Posterior cingulate gyrus (tissue), 11 donors: ENCODE measurements around the gene AQP12A.
"Not testable (repeated sequence)": the region's sequence is repeated elsewhere in the genome, so short reads cannot be mapped to it uniquely, and the experiment has no call there.

Experiments used
- DNase-seq, 10 donors: peaks; one replicate each; pipeline versions ENCODE4 v3.0.0 to v3.0.0-alpha.2; 2020 to 2021; ENCODE audit warnings: mixed read lengths in 3 of 10
- intact Hi-C: fragments of 100-400 bp; cut with DNase I; formaldehyde crosslinking; loops from one replicate; pipeline ENCODE4 v1.15.1; 2023

The AQP12A gene

GRCh38 chr2:240691631-240692420 is at the start of gene AQP12A:
AQP12A (plus strand) TSS chr2:240691866; CDS start chr2:240691914, 48 bp downstream.
- intact Hi-C loops, result not testable (repeated sequence)
- peak in 3 of 10 donors; percentile 7 to 80 (median 57) for DNase-seq

- intact Hi-C loops, result no loop called here
These were observed 49.4 kb upstream of the AQP12A start for GRCh38 chr2:240642061-240642805.

GRCh38 chr2:240642806-240643092 is 48.9 kb upstream of the AQP12A start:
- DNase-seq, result peak in 2 of 10 donors; percentile 4 to 19

More at GRCh38 chr2:240642061-240642805, 49.4 kb upstream of the AQP12A start:
- peak in 4 of 10 donors; percentile 7 to 78 (median 50) for DNase-seq

GRCh38 chr2:240643093-240643810 is 48.4 kb upstream of the AQP12A start:
- intact Hi-C loops, result no loop called here
- DNase-seq, result peak in 2 of 10 donors; percentile 18 to 57

More at GRCh38 chr2:240642806-240643092, 48.9 kb upstream of the AQP12A start:
- intact Hi-C loops, result no loop called here

- intact Hi-C loops, result no loop called here
- no peak for DNase-seq
These were observed 47.9 kb upstream of the AQP12A start for GRCh38 chr2:240643811-240644150.

GRCh38 chr2:240644171-240644651 is 47.5 kb upstream of the AQP12A start:
- DNase-seq, result peak in 1 of 10 donors; percentile 6

GRCh38 chr2:240644859-240645301 is 46.8 kb upstream of the AQP12A start:
- intact Hi-C loops, result no loop called here
- peak in 2 of 10 donors; percentile 5 to 69 for DNase-seq

More at GRCh38 chr2:240644171-240644651, 47.5 kb upstream of the AQP12A start:
- intact Hi-C loops, result no loop called here

- intact Hi-C loops, result no loop called here
- DNase-seq, result peak in 1 of 10 donors; percentile 57
These were observed 46.3 kb upstream of the AQP12A start for GRCh38 chr2:240645346-240645745.

GRCh38 chr2:240645801-240646175 is 45.9 kb upstream of the AQP12A start:
- peak in 1 of 10 donors; percentile 48 for DNase-seq
- intact Hi-C loops, result no loop called here

- DNase-seq, result peak in 2 of 10 donors; percentile 46 to 77
These were observed 45.3 kb upstream of the AQP12A start for GRCh38 chr2:240646176-240646899.

GRCh38 chr2:240646900-240647502 is 44.7 kb upstream of the AQP12A start:
- peak in 1 of 10 donors; percentile 81 for DNase-seq
- intact Hi-C loops, result no loop called here

More at GRCh38 chr2:240646176-240646899, 45.3 kb upstream of the AQP12A start:
- intact Hi-C loops, result no loop called here

GRCh38 chr2:240647503-240648154 is 44.0 kb upstream of the AQP12A start:
- intact Hi-C loops, result no loop called here
- DNase-seq, result peak in 2 of 10 donors; percentile 60 to 76

- DNase-seq, result no peak
- intact Hi-C loops, result no loop called here
These were observed 43.5 kb upstream of the AQP12A start for GRCh38 chr2:240648155-240648649.

GRCh38 chr2:240648650-240649275 is 42.9 kb upstream of the AQP12A start:
- intact Hi-C loops, result no loop called here
- DNase-seq, result no peak

- intact Hi-C loops, result no loop called here
- no peak for DNase-seq
These were observed 42.3 kb upstream of the AQP12A start for GRCh38 chr2:240649331-240649730.

GRCh38 chr2:240650254-240650965 is 41.3 kb upstream of the AQP12A start:
- DNase-seq, result peak in 1 of 10 donors; percentile 81
- intact Hi-C loops, result no loop called here

GRCh38 chr2:240651185-240651584 is 40.5 kb upstream of the AQP12A start:
- no peak for DNase-seq
- intact Hi-C loops, result no loop called here
